Measurements from ENCODE around the gene IDH3A.

Gene IDH3A

DNA sequence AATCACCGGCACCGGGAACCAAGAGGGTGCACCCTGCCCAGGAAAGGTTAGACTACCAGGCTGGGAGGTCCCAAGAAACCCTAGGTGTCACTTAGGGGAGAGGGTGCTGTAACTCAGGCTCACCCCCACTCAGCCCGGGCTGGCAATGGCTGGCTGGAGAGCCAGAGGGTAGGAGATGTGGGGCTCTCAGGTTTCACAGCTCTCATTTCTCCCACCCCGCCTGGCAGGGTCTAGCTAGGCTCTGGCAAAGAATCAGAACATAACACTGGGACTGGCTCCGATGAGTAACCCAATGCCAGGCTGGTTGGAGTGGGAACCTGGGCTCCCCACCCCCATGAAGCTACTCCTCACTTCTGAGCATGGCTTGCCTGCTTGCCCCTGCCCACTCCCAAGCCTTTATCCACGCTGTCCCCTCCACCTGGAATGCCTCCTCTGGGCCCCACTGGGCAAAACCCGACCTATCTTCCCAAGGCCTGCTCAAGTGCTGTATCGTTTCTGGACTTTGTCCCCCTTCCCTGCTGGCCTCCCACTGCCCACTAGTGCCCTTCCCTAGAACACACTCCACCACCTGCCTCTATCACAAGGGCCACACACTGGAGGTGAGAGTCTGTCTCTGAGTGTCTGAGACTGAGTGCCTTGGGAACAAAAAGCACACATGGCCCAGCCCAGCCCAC, 19.9 kb upstream of the IDH3A start:
- TF ChIP-seq, protein P1, sequence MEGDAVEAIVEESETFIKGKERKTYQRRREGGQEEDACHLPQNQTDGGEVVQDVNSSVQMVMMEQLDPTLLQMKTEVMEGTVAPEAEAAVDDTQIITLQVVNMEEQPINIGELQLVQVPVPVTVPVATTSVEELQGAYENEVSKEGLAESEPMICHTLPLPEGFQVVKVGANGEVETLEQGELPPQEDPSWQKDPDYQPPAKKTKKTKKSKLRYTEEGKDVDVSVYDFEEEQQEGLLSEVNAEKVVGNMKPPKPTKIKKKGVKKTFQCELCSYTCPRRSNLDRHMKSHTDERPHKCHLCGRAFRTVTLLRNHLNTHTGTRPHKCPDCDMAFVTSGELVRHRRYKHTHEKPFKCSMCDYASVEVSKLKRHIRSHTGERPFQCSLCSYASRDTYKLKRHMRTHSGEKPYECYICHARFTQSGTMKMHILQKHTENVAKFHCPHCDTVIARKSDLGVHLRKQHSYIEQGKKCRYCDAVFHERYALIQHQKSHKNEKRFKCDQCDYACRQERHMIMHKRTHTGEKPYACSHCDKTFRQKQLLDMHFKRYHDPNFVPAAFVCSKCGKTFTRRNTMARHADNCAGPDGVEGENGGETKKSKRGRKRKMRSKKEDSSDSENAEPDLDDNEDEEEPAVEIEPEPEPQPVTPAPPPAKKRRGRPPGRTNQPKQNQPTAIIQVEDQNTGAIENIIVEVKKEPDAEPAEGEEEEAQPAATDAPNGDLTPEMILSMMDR (IDR thresholded peaks at IDR 0.05; ENCODE audit: low read depth, low read length, missing control alignments), result no peak
- no peak for DNase-seq (ENCODE audit: extremely low read depth, low read depth)
- no peak overlapping the region for H3K4me3 ChIP-seq (replicated peaks; ENCODE audit: low read depth, low read length)

DNA sequence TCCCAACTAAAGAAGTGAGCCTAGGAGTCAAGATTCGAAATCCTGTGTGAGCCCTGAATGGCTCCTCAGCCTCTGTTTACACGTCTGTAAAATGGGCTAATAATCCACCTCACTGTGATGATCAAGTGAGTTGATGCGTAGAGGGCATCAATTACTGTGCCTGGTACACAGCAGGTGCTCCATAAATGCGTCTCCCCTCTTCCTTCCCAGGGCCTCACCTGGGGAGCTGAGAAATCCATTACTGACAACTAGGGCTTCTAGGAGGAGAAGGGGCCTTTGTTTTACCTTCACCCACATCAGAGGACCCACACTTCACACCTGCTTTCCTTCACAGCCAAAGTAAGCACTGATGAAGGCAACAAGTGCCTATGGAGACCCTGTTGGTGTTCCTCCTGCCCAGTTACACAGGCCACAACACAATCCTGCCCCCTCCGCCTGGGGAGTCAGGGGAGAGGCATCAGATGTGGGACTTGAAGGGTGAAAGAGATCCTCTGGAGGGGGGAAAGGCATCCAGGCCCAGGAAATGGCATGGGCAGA, 19.3 kb upstream of the IDH3A start:
- TF ChIP-seq, protein P1 (IDR thresholded peaks at IDR 0.05; ENCODE audit: low read depth, low read length, missing control alignments), result no peak
- DNase-seq (ENCODE audit: extremely low read depth, low read depth), result no peak
- H3K4me3 ChIP-seq (replicated peaks; ENCODE audit: low read depth, low read length), result no peak overlapping the region

DNA sequence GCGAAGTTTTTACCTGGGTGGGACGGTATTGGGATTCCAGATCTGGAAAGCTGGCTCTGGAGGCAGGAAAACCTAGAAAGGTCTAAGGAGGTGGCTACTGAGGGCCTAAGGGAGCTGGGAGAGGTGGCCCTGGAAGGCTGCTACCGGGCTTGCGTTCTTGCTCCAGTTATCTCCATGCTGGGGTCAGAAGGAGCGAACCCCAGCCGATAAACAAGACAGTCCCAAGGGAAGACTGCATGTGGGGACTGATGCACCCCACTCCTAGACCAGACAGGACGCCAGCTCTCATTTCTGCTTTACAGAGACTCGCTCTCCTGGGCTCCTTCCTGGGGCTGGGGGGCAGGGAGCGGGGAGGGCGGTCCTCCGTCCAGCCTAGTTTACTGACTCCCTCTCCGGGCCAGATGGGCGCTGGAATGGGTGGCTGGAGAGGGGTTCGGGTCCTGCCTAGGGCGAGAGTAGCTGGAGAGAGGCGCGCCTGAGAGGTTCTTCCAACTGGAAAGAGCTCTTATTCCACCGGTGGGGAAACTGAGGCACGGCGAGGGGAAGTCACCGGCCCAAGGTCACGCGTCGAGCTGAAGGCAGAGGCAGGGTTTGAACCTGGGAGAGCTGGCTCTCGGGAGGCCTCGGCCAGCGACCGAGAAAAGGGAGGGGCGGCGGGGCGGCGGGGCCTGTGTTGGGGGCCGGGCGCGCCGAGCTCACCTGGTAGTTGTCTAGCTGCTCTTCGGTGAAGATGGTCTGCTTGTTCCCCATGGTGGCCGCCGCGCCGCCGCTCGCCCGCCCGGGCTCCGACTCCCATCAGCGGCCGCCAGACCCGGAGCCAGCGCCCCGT, 18.5 kb upstream of the IDH3A start:
- peak overlapping the region; percentile 32 for H3K4me3 ChIP-seq (replicated peaks; ENCODE audit: low read depth, low read length)
- TF ChIP-seq, protein P1 (IDR thresholded peaks at IDR 0.05; ENCODE audit: low read depth, low read length, missing control alignments), result no peak
- DNase-seq (ENCODE audit: extremely low read depth, low read depth), result no peak

DNA sequence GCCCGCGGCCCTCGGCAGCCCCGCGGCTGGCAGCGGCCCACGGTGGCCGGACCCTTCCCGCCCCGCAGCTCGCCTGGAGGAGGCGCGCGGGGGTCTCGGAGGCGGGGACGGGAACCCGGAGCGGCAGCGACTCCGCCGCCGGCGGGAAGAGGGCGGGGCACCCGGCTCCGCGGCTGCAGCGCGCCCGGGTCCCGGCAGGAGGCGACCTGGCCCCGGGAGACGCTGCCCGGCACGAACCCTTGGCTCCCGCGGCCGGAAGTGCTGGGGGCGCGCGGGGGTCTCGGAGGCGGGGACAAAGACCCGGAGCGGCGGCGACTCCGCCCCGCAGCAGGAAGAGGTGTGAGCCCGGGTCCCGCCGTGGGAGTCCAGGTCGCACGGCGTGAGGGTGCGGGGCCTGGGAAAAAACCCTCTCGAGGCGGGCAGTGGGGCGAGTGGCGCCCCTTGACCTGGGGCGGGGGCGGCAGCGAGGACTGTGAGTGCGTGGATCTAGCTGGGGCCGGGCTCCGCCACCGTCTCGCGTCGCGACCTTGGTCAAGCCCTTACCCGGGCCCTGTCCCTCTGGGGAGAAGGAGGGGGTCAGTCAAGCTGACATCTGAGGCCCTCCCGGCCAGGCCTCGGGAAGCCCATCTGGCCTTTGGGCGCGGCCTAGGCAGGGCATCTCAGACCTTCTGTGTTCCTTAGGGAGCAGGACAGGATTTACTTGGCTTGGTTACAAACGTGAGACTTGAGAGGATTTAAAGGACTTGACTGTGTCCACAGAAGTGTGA, 17.7 kb upstream of the IDH3A start, which contains the start of gene CIB2:
Gene CIB2, minus strand, starts transcription at position 151 of the 767 bp plus-strand sequence. CDS start 230 bp downstream, outside the sequence.
- TF ChIP-seq, protein P1 (IDR thresholded peaks at IDR 0.05; ENCODE audit: low read depth, low read length, missing control alignments), result peak; percentile 23
- H3K4me3 ChIP-seq (replicated peaks; ENCODE audit: low read depth, low read length), result peak within 1 kb of the TSS; percentile 63
- DNase-seq (ENCODE audit: extremely low read depth, low read depth), result no peak

DNA sequence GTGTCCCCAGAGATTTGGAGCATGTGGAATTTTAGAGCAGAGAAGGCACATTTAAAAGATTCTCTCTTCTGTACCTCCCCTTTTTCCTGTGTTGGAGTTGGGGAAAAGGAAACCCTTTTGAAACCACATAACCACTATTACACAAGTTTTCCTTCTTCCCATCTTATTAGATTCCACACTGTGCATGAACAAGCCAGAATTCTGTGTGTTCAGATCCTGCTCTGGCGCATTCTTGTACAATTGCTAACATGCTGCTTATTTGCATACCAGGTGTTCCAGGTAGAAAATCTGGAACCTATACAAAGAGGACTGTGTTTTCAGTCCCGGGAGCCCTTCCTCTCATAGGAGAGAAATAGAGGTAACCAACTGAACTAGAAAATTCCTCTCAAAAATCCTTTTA, 15.4 kb upstream of the IDH3A start:
- DNase-seq (ENCODE audit: extremely low read depth, low read depth), result no peak
- H3K4me3 ChIP-seq (replicated peaks; ENCODE audit: low read depth, low read length), result no peak overlapping the region
- TF ChIP-seq, protein P1 (IDR thresholded peaks at IDR 0.05; ENCODE audit: low read depth, low read length, missing control alignments), result no peak

DNA sequence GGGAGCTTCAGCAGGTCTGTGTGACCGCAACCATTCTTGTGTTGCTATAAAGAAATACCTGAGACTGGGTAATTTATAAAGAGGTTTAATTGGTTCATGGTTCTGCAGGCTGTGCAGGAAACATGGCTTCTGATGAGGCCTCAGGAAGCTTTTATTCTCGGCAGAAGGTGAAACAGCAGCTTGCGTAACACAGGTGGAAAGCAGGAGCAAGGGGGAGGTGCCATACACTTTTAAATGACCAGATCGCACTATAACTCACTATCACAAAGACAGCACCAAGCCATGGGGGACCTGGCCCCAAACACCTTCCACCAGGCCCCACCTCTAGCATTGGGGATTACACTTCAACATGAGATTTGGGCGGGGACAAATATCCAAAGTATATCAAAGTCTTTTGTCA, 9.6 kb upstream of the IDH3A start:
- TF ChIP-seq, protein P1 (IDR thresholded peaks at IDR 0.05; ENCODE audit: low read depth, low read length, missing control alignments), result no peak
- no peak overlapping the region for H3K4me3 ChIP-seq (replicated peaks; ENCODE audit: low read depth, low read length)
- DNase-seq (ENCODE audit: extremely low read depth, low read depth), result no peak
